Mesangial cell (primary cell): Measurements from ENCODE around the gene MSH4. TPM values are rescaled to one million over a fixed set of nuclear protein-coding genes. Genes with fewer than 3 reads are reported as not detected.

ENCODE experiments used
- total RNA-seq: library from RNA; depleted of rRNA; stranded (reverse); fragments of >200 nt; gene quantifications from 2 replicates; pipeline ENCODE4 v1.2.3, GENCODE V29; 2015

The MSH4 gene
- total RNA-seq: not detected in 2 replicates

DNA sequence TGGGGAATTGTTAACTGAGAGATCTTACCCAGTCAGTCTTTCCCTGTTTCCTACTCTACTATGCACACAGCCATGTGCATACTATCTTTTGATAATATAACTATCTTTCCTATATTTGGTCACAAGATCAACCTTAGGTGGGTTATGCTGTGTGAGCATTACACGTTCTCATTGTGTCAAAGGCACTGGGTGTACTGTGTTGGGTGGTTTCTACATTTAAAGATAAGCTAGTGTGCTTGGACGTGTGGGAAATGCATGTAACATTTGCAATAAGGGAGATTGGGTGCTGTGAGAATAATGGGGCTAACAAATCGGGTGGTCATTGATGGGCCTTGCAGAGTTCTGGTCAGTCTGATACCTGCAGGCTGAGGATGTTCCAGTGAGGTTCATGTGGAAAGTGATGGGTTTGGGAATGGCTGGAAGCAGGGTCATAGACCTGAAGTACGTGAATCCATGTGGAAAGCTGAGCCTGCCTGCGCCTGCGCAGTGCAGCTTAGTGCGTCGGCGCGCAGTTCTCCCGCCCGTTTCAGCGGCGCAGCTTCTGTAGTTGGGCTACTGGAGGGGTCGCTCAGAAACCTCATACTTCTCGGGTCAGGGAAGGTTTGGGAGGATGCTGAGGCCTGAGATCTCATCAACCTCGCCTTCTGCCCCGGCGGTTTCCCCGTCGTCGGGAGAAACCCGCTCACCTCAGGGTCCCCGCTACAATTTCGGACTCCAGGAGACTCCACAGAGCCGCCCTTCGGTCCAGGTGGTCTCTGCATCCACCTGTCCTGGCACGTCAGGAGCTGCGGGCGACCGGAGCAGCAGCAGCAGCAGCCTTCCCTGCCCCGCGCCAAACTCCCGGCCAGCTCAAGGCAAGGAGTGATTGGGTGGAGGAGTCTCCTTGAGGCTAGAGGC, at the start of gene MSH4:
Gene MSH4, plus strand, starts transcription at position 507 of the 897 bp plus-strand sequence. Its CDS starts 104 bp downstream, at position 611.

DNA sequence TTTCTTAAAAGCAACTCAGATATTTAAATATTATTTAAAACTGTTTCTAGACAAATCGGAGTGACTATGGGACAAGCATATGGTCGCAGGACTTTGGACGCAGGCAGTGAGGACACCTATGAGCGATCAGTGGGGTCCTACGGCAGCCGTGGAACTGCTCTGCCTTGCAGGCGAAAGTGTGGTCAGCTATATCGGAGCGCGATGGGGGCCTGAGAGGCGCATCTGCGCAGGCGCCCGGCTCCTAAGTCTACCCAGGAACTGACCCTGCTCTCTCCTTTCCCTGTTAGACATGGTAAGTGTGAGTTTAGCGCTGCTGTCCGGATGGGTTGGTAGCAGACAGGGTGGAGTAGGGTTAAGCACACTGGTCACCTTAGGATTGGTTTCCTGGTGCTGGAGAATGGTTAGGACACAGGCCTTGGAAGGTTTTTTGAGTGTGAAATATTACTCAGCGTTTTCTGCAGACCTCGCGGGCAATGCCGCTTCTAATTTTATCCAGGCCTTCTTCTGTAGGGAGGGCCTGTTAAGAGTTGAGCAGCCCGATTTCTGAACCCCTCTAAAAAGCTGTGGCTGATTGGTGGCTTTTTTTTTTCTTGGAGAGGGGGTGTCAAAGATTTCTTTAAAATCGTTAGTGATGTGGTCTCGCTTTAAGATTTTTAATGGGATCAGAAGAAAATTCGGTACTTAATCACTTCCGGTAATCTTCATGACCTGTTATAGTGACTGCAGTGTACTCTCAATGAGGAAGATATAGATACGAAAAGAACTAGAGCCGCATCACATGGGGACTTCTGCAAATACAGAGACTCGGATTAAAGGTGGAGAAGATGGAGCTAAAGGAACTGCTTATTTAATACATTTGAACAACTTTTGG, 10.5 kb upstream of the MSH4 start, which contains the start of gene RABGGTB:
Gene RABGGTB, plus strand, starts transcription at position 274 of the 871 bp plus-strand sequence. Its CDS starts 16 bp downstream, at position 290.

DNA sequence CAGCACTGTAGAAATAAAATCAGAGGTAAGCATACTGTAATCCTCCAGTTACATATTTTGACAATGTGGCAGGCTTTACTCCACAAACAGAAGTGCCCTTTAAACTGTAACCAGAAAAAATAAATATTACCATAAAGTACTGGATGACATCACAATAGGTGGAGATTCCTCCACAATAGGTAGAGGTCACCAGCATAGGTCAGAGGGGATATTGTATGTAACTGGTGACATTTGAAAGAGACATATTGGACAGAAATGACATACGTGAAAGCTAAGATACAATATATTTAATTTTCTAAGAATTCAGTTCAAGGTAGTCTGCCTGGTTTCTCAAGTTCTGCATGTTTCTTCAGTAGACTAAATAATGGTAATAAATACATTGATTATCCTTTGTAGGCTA, 135.6 kb downstream of the MSH4 start, which contains the start of gene ASB17:
Gene ASB17, minus strand, starts transcription at position 101 of the 400 bp plus-strand sequence. CDS start 113 bp downstream, outside the sequence.

Other genes with a start within 250 kb of the MSH4 start
- gene SLC44A5, start 185.8 kb upstream of the MSH4 start, total RNA-seq: 0.49 and 2.5 TPM in 2 replicates
- gene ACADM, start 72.2 kb upstream of the MSH4 start, total RNA-seq: 22.8 and 24.3 TPM in 2 replicates
- 20.2 and 37.5 TPM in 2 replicates for gene RABGGTB, start 10.6 kb upstream of the MSH4 start, total RNA-seq
- gene ASB17, start 135.5 kb downstream of the MSH4 start, total RNA-seq: not detected in 2 replicates